Gastrocnemius medialis (tissue), 4 donors: ENCODE data around the gene PYGB. TPM values are rescaled to one million over a fixed set of nuclear protein-coding genes. Genes with fewer than 3 reads are reported as not detected.

ENCODE experiments used
- ATAC-seq, 2 donors: fragments of 150-250 bp; one replicate each; pipeline ENCODE4 v1.9.1; 2016
- DNase-seq, 2 donors: peaks; one replicate each; pipeline ENCODE4 v3.0.0-alpha.2; 2019
- H3K27ac ChIP-seq, 4 donors: fragments of 200-600 bp; sonication (generic); 1 replicate in 1 of 4; 2 replicates in 3 of 4; pipeline ENCODE4 v1.5.1; 2016 to 2018; ENCODE audit warnings: mild to moderate bottlenecking in 2 of 4, moderate library complexity in 1 of 4
- H3K27me3 ChIP-seq, 3 donors: fragments of 200-600 bp; sonication (generic) in 2 of 3; 1 replicate in 1 of 3; 2 replicates in 2 of 3; pipeline versions ENCODE4 v1.5.1 to v1.6.0; 2016 to 2019; ENCODE audit warnings: mild to moderate bottlenecking in 1 of 3, moderate library complexity in 1 of 3
- H3K36me3 ChIP-seq, 2 donors: fragments of 200-600 bp; sonication (generic) in 1 of 2; one replicate each; pipeline ENCODE4 v1.5.1; 2017 to 2018
- H3K4me1 ChIP-seq, 2 donors: fragments of 200-600 bp; sonication (generic) in 1 of 2; one replicate each; pipeline ENCODE4 v1.5.1; 2016 to 2017; ENCODE audit warnings: mild to moderate bottlenecking in 2 of 2
- H3K4me3 ChIP-seq, 4 donors: fragments of 200-600 bp; sonication (generic) in 3 of 4; 1 replicate in 1 of 4; 2 replicates in 3 of 4; pipeline ENCODE4 v1.5.1; 2016 to 2019; ENCODE audit warnings: mild to moderate bottlenecking in 2 of 4
- H3K9me3 ChIP-seq, 3 donors: fragments of 200-600 bp; sonication (generic) in 2 of 3; 1 replicate in 1 of 3; 2 replicates in 2 of 3; pipeline ENCODE4 v1.5.1; 2016 to 2019
- CTCF ChIP-seq, 5 experiments: fragments of 450-650 bp in 3 of 5; fragments of 200-600 bp in 2 of 5; sonication (generic) in 2 of 5; IDR thresholded peaks in 4 of 5; conservative IDR thresholded peaks in 1 of 5; 1 replicate in 4 of 5; 2 replicates in 1 of 5; pipeline ENCODE4 v1.5.1; 2016 to 2019; ENCODE audit warnings: antibody characterized with exemption in 5 of 5, mild to moderate bottlenecking in 3 of 5, moderate library complexity in 3 of 5
- POLR2A ChIP-seq, 2 donors: fragments of 450-650 bp; IDR thresholded peaks; one replicate each; pipeline ENCODE4 v1.6.1; 2017; ENCODE audit warnings: antibody characterized with exemption in 2 of 2, mild to moderate bottlenecking in 2 of 2, moderate library complexity in 2 of 2
- in situ Hi-C, 4 donors: fragments of 200-750 bp; cut with MboI; loops; one replicate each; pipeline versions ENCODE4 v1.15.0 to v1.8.0; 2017; ENCODE audit warnings: low sequenced_read_pairs in 4 of 4
- intact Hi-C: fragments of 100-400 bp; cut with DNase I; formaldehyde crosslinking; loops from one replicate; pipeline ENCODE4 v1.15.1; 2023; ENCODE audit warnings: low total_unique reads
- total RNA-seq, 4 donors: library from RNA; depleted of rRNA; stranded (reverse); fragments of >200 nt; gene quantifications; one replicate each; pipeline versions ENCODE4 v1.1.0 to v1.2.3, GENCODE V29; 2016

PYGB gene
- total RNA-seq, 4 donors from 2014 or later, result 13.6 to 50.7 (median 27.0) TPM

GRCh38 chr20:25206548-25206947 lies 41.3 kb upstream of the PYGB start:
- ATAC-seq, result no peak
- Histone ChIP-seq H3K9me3 (no peaks in the 10 kb centered on the region), H3K4me1 (peaks cover 0 to 5% of the 10 kb centered on the region in 2 donors), H3K4me3 (no peak overlapping the region), H3K27ac (no peak overlapping the region), H3K27me3 (no peaks in the 10 kb centered on the region), H3K36me3 (peaks cover 0 to 10% of the 10 kb centered on the region in 2 donors)
- intact Hi-C loops (no loop called here), in situ Hi-C loops (loop anchor here in 1 of 4 donors (25.0 kb wide), 1 partner anchor 219 kb away; the partner anchor contains the start of gene APMAP)
- no peak for DNase-seq
- no peak for TF ChIP-seq CTCF (IDR thresholded peaks at IDR 0.05 in 4 of 5, conservative IDR thresholded peaks at IDR 0.05 in 1 of 5)
- TF ChIP-seq POLR2A (IDR thresholded peaks at IDR 0.05), result no peak

GRCh38 chr20:25207149-25207959 lies 40.5 kb upstream of the PYGB start:
- ATAC-seq (no peak), DNase-seq (no peak)
- peaks cover 0 to 18% of the 10 kb centered on the region in 2 donors for H3K36me3 ChIP-seq
- H3K27me3 ChIP-seq, result no peaks in the 10 kb centered on the region
- H3K27ac ChIP-seq, result no peak overlapping the region
- TF ChIP-seq CTCF (IDR thresholded peaks at IDR 0.05 in 4 of 5, conservative IDR thresholded peaks at IDR 0.05 in 1 of 5) (no peak), POLR2A (IDR thresholded peaks at IDR 0.05) (no peak)
- H3K4me1 ChIP-seq, result peaks cover 0 to 5% of the 10 kb centered on the region in 2 donors
- no peak overlapping the region for H3K4me3 ChIP-seq
- no peaks in the 10 kb centered on the region for H3K9me3 ChIP-seq
- in situ Hi-C loops, result loop anchor here in 1 of 4 donors (25.0 kb wide), 1 partner anchor 220 kb away; the partner anchor contains the start of gene APMAP
- intact Hi-C loops, result no loop called here

GRCh38 chr20:25207960-25208534 lies 39.8 kb upstream of the PYGB start:
- in situ Hi-C loops, result loop anchor here in 1 of 4 donors (25.0 kb wide), 1 partner anchor 221 kb away; the partner anchor contains the start of gene APMAP
- Histone ChIP-seq H3K27me3 (no peaks in the 10 kb centered on the region), H3K4me3 (no peak overlapping the region), H3K9me3 (no peaks in the 10 kb centered on the region), H3K4me1 (peaks cover 0 to 5% of the 10 kb centered on the region in 2 donors), H3K27ac (no peak overlapping the region), H3K36me3 (peaks cover 0 to 21% of the 10 kb centered on the region in 2 donors)
- ATAC-seq (no peak), DNase-seq (no peak)
- intact Hi-C loops, result no loop called here
- TF ChIP-seq CTCF (IDR thresholded peaks at IDR 0.05 in 4 of 5, conservative IDR thresholded peaks at IDR 0.05 in 1 of 5), result no peak

- ATAC-seq, result no peak
Observed at GRCh38 chr20:25209400-25209799, 38.5 kb upstream of the PYGB start.

GRCh38 chr20:25209911-25210310 lies 38.0 kb upstream of the PYGB start:
- intact Hi-C loops, result no loop called here
- no peak for ATAC-seq
- no peak overlapping the region for H3K4me3 ChIP-seq
- TF ChIP-seq CTCF (IDR thresholded peaks at IDR 0.05 in 4 of 5, conservative IDR thresholded peaks at IDR 0.05 in 1 of 5), result no peak
- TF ChIP-seq POLR2A (IDR thresholded peaks at IDR 0.05), result no peak
- in situ Hi-C loops, result loop anchor here in 1 of 4 donors (25.0 kb wide), 1 partner anchor 223 kb away; the partner anchor contains the start of gene APMAP
- peaks cover 0 to 40% of the 10 kb centered on the region in 2 donors for H3K36me3 ChIP-seq
- DNase-seq, result no peak
- no peak overlapping the region for H3K27ac ChIP-seq
- no peaks in the 10 kb centered on the region for H3K9me3 ChIP-seq
- H3K4me1 ChIP-seq, result no peaks in the 10 kb centered on the region
- H3K27me3 ChIP-seq, result no peaks in the 10 kb centered on the region

More at GRCh38 chr20:25209400-25209799, 38.5 kb upstream of the PYGB start:
- H3K4me1 ChIP-seq, result no peaks in the 10 kb centered on the region
- H3K9me3 ChIP-seq, result no peaks in the 10 kb centered on the region
- no peak for DNase-seq
- no peak for TF ChIP-seq POLR2A (IDR thresholded peaks at IDR 0.05)
- H3K36me3 ChIP-seq, result peaks cover 0 to 34% of the 10 kb centered on the region in 2 donors
- intact Hi-C loops (no loop called here), in situ Hi-C loops (loop anchor here in 1 of 4 donors (25.0 kb wide), 1 partner anchor 222 kb away; the partner anchor contains the start of gene APMAP)
- H3K27me3 ChIP-seq, result no peaks in the 10 kb centered on the region
- no peak overlapping the region for H3K27ac ChIP-seq
- no peak overlapping the region for H3K4me3 ChIP-seq
